ENCODE measurements around the gene PEX11B.
"Not testable (repeated sequence)": the region's sequence is repeated elsewhere in the genome, so short reads cannot be mapped to it uniquely, and the experiment has no call there.

The PEX11B gene

GRCh38 chr1:145951526-145951925 is 33.0 kb upstream of the PEX11B start:
- no peak for DNase-seq (ENCODE audit: low read depth)

- no peak for DNase-seq (ENCODE audit: low read depth)
These were observed 30.7 kb upstream of the PEX11B start for GRCh38 chr1:145949219-145949618.

DNA sequence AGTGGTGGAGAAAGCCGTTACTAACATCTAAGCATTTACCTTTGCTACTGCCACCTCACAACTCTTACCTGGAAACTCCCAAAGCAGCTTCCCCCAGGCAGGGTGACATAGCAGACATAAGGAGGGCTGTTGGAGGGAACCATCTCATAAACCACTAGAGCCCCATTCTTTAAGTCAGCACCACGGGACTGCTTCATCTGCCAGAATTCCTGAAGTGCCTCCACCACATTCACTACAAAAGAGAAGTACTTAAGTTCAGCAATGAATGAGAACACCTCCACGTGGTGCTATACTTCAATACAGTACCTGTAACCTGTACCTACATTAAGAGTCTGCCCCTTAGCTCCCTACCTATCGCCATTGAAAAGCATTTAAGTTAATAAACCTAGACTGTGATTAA is 29.0 kb upstream of the PEX11B start:
- no peak for DNase-seq (ENCODE audit: low read depth)

DNA sequence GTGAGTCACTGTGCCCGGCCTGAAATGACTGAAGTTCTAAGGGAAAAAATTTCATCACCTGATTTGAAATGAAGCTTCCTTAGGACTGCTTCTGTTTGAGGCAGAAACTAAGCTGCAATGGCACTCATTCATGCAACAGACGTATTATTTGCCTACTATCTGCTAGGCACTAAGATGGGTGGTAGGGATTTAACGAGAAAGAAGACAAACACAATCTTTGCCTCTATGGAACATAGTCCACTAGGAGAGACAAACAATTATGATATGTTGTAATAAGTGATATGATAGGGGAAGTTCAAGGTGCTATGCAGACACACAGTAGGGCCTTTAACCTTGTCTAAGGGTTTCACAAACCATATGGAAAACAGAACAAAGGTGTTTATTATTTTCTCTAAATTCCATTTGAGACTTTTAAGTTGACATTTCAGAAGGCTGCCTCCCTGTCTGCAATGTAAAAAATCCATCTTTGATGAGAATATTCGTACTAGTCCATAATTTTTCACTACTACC is 28.0 kb upstream of the PEX11B start:
- no peak for DNase-seq (ENCODE audit: low read depth)

GRCh38 chr1:145944532-145944931 is 26.0 kb upstream of the PEX11B start:
- no peak for DNase-seq (ENCODE audit: low read depth)

- DNase-seq (ENCODE audit: low read depth): no peak
These were observed 24.4 kb upstream of the PEX11B start for GRCh38 chr1:145942871-145943270.

DNA sequence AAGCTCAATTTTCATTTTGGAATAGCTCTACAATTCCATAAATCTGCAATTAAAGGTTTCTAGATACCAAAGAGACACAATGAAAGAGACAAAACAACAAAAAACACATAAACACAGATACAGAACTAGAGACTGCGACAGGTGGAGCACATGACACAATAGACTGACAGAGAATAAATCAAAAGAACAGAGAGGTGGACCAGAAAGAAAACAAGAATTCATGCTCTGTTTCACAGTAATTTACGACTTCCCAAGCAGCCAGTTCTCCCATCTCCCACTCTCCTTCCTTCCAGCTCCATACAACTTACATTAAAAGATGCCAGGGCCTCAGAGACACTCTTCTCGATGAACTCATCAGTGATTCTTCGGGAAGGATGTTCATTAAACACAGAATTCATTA is 23.9 kb upstream of the PEX11B start:
- no peak for DNase-seq (ENCODE audit: low read depth)

DNA sequence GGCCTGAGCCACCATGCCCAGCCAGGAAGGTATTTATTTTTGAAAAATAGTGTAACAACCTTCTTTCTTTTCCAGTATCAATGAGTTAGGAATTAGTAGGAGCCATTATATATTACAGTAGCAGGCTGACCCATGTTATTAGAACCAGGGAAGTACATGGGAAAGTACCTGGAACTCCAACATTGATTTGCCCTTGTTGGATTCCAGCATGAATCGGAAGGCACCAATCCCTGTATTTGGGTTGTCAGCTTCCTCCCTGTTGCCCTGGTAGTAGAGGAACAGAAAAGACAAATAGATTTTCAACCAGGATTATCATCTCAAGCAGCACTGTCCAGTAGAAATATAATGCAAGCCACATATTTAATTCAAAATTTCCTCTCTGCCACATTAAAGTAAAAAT is 18.9 kb upstream of the PEX11B start:
- no peak for DNase-seq (ENCODE audit: low read depth)

- DNase-seq (ENCODE audit: low read depth): no peak
These were observed 17.7 kb upstream of the PEX11B start for GRCh38 chr1:145936247-145936646.

DNA sequence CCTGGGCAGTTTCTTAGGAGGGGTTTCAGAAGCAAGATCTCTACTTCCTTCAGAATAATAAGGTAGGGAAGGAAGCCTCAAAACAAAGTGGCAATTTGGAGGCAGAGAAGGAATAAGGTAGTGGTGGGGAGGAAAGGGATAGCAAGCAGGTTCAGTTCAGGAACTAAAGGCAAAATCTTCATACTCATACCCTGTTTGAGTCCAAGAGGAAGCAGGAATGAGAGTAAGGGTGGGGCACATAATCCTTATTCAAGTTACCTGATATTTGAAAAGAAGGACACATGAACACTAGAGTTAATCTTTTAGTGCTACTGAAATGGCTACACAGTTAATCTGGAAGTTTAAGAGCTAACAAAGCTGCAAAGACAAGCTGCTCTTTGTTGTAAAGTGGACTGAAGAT is 17.2 kb upstream of the PEX11B start:
- DNase-seq (ENCODE audit: low read depth): no peak

- not testable (repeated sequence) for DNase-seq (ENCODE audit: low read depth)
These were observed 14.0 kb upstream of the PEX11B start for GRCh38 chr1:145932522-145933009.

DNA sequence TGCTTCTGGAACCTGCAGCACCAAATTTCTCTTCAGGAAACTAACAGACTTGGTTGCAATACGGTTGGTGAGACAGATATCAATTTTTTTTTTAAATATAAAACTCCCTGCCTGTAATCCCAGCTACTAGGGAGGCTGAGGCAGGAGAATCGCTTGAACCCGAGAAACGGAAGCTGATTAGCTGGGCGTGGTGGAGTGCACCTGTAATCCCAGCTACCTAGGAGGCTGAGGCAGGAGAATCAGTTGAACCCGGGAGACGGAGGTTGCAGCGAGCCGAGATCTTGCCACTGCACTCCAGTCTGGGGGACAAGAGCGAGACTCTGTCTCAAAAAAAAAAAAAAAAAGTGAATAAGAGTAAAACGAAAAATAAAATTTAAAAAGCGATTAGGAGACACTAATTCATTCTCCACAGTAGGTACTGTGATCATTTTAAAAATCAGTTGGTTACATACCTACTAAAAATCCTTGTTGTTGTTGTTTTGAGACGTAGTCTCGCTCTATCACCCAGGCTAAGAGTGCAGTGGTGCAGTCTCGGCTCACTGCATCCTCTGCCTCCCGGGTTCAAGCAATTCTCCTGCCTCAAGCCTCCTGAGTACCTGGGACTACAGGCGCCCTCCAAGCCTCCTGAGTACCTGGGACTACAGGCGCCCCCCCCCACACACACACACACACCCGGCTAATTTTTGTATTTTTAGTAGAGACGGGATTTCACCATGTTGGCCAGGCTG is 9.6 kb upstream of the PEX11B start:
- no peak for DNase-seq (ENCODE audit: low read depth)

DNA sequence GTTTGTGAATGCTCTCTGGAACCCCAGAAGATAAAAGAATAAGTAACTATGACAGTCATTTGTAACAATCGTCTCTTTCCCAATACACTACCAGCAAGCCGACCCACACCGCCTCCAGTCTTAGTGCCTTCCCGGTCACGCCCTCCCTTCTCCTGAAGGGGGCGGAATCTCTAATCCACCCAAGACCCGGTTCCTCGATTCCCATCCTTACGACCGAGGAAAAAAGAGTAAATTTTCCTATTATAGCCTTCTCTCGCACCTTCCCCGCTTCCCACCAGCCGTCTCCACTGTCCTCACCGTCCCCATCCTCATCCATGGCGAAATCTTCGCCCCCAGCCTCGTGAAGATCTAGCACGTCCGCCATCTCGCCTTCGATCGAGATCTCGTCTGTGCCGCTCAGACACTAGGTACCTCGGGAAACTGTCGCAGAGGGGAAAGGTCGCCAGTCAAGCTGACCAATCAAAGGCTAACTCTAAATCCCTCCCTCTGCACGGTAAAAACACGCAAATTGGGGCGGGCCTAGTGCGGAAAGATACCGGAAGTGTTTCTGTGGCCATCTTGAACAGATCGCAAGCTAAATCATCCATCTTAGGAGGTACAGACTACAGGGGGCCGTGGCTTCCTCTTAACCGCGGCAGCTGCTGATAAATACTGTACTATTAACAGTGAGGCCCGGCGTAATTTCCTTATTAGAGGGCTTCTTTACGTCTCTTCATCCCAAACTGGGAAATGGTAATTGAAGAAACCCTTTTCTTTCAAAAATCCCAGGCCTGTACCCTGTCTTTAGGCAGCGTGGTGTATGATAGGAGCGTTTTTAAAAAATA is 8.8 kb upstream of the PEX11B start, which contains the start of gene RBM8A:
TSS of gene RBM8A (minus strand) at position 422 of the 824 bp plus-strand sequence. CDS start at position 364, 58 bp downstream.
- peak; percentile 97 for DNase-seq (ENCODE audit: low read depth)

DNA sequence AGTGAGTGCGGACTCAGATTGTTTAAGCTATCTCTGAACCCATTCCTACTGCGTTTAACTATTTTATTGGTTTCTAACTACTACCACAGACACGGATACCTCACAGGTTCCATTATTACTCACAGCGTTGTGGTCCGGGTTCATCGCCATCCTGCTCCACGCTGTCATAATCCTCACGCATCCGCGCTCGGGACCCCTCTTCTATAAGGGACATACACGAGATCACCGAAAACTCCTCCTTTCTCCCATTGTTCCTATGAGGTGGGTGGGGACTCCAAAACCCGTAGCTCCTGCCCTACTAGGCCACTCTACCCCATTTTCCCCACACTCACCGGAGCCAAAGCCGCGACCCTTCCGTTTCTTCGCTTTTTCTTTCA is 8.2 kb upstream of the PEX11B start:
- DNase-seq (ENCODE audit: low read depth): no peak

GRCh38 chr1:145922266-145922665 is 3.7 kb upstream of the PEX11B start:
- no peak for DNase-seq (ENCODE audit: low read depth)

DNA sequence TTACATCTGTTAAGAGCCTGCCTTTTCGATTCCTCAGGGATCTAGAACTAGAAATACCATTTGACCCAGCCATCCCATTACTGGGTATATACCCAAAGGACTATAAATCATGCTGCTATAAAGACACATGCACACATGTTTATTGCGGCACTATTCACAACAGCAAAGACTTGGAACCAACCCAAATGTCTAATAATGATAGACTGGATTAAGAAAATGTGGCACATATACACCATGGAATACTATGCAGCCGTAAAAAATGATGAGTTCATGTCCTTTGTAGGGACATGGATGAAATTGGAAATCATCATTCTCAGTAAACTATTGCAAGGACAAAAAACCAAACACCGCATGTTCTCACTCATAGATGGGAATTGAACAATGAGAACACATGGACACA is 1.8 kb upstream of the PEX11B start:
- not testable (repeated sequence) for DNase-seq (ENCODE audit: low read depth)

DNA sequence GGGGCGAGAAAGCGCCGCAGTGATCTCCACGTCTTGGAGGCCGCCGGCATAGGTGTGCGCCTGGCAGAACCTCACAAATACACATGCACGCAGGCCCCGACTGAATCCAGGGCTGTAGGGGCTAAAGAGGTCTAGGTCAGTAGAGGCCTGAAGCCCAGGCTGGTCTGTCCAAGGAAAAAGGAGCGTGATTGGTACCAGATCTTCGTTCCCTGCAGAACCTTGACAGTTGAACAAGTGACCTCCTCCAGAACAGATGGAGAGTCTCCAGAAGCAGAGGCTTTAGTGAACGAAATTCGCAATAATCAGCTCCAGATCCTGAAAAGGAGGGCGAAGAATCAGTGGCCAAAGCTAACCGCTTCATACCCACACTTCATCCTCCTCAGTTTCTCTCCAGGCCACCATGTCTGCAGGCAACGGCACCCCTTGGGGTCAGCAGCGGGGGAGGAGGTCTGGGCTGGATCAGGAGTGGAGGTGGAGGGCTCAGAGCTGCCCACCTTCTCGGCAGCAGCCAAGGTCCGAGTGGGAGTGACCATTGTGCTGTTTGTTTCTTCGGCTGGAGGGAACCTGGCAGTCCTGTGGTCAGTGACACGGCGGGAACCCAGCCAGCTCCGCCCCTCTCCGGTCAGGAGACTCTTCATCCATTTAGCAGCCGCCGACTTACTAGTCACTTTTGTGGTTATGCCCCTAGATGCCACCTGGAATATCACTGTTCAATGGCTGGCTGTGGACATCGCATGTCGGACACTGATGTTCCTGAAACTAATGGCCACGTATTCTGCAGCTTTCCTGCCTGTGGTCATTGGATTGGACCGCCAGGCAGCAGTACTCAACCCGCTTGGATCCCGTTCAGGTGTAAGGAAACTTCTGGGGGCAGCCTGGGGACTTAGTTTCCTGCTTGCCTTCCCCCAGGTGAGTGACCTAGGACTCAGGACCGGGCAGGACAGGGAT is 749 bp upstream of the PEX11B start:
- no peak for DNase-seq (ENCODE audit: low read depth)

DNA sequence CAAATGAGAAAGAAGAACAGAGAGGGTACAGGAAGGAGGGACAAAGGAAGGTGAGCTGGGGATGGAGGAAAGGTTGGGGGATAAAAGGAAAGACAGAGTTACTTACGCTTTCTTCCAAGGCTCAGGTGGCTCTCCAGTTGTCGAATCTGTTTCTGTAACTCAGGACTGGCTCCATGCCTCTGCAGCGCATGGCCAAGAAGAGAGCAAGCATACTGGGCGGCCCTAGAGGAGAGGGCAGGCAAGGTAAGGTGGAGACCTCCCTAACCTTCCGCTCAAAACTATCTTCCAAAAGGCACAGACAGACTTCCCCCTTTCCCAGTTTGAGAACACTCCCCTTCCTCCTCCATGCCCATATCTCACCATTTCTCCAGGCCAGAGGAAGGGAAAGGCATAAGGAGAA is 922 bp downstream of the PEX11B start:
- DNase-seq (ENCODE audit: low read depth): no peak

DNA sequence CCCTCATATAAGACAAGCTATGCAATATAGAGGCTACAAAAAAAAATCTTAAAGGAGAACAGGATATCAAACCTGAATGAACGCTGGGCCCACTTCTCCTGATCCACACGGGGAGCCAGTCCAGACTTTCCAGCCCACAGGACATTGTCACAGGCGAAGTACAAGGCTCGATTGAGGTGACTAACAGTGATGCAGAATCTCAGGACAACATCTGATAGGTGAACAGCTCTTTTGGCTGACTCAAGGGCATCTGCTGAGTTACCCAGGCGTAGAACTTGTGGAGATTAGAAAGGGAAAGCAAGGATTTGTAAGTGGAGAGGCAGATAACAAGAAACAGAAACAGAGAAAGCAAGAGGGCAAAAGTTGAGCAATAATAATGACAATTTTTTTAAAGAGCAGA is 1.8 kb downstream of the PEX11B start:
- no peak for DNase-seq (ENCODE audit: low read depth)

- no peak for DNase-seq (ENCODE audit: low read depth)
These were observed 6.3 kb downstream of the PEX11B start for GRCh38 chr1:145912128-145912641.

DNA sequence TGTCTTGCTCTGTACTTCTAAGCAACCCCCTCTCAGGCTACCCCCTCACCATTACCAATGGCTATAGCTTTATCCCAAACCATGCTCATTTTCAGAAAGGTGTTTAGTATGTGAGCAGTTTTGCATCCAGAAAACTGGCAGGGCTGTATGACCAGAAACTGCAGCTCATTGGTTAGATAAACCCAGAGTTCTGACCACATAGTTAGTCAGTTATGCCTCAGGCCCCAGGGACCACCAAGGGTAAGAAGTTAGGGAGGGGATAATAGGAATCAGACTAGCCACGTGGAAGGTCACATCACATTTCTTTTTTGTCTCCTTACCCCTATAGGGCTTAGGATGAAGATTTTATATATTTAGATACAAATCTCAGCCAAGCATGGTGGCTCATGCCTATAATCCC is 9.9 kb downstream of the PEX11B start:
- no peak for DNase-seq (ENCODE audit: low read depth)
